Endothelial cell of umbilical vein (primary cell): Measurements from ENCODE around the gene SULT2B1. TPM values are rescaled to one million over a fixed set of nuclear protein-coding genes. Genes with fewer than 3 reads are reported as not detected.

ENCODE experiments used
- BruUV-seq: library from RNA; stranded (reverse); fragments of 400-500 nt; replicated peaks from 2 replicates; lab custom pipeline; 2021; lab: Mats Ljungman, UMichigan
- CTCF ChIA-PET: fragments of 300-600, 350-600 bp; sonication (Branson Sonifier 250); formaldehyde crosslinking; loops from one replicate; lab custom pipeline; 2021; ENCODE audit warnings: antibody characterized with exemption, inconsistent platforms; lab: Charles Lee
- POLR2A ChIA-PET: fragments of 300-600, 350-600 bp; sonication (Branson Sonifier 250); formaldehyde crosslinking; loops from one replicate; lab custom pipeline; 2021; ENCODE audit warnings: antibody characterized with exemption, inconsistent platforms; lab: Charles Lee
- DNase-seq: peaks from one replicate; pipeline ENCODE4 v3.0.0-alpha.2; 2011; ENCODE audit warnings: low read depth, low spot score
- FAIRE-seq: peaks from 2 replicates; lab custom pipeline; 2011; peaks lifted over from hg19 to GRCh38; lab: Jason Lieb, UNC
- H2AFZ ChIP-seq: 2 replicates; pipeline ENCODE4 v1.6.0; 2012; ENCODE audit warnings: low read depth, low read length, control low read depth, inconsistent platforms
- H3K27ac ChIP-seq: 2 replicates; pipeline ENCODE4 v1.5.1; 2011; ENCODE audit warnings: low read depth, mild to moderate bottlenecking, control low read depth, low read length, moderate library complexity; ENCODE audit not compliant: insufficient read depth
- H3K27me3 ChIP-seq, 2 experiments: 2 replicates each; pipeline versions ENCODE4 v1.6.0 to v1.6.1; 2011; ENCODE audit warnings: low read length in 2 of 2, mixed read lengths in 1 of 2; ENCODE audit not compliant: control insufficient read depth in 2 of 2, insufficient read depth in 2 of 2
- H3K36me3 ChIP-seq, 2 experiments: 2 replicates in 1 of 2; 3 replicates in 1 of 2; pipeline ENCODE4 v1.5.1; 2011; ENCODE audit warnings: low read length in 2 of 2, mild to moderate bottlenecking in 1 of 2, moderate library complexity in 1 of 2; ENCODE audit not compliant: control insufficient read depth in 2 of 2, insufficient read depth in 2 of 2; ENCODE audit errors: extremely low read depth in 1 of 2
- H3K4me1 ChIP-seq: 3 replicates; pipeline ENCODE4 v1.5.1; 2011; ENCODE audit warnings: mild to moderate bottlenecking, low read length; ENCODE audit not compliant: control insufficient read depth, insufficient read depth; ENCODE audit errors: extremely low read depth
- H3K4me2 ChIP-seq: 2 replicates; pipeline ENCODE4 v1.6.1; 2011; ENCODE audit warnings: low read length, control low read depth, mixed read lengths; ENCODE audit not compliant: insufficient read depth
- H3K4me3 ChIP-seq, 3 experiments: fragments of 200-600 bp in 1 of 3; sonication (generic), shearing (Covaris generic) in 1 of 3; replicated peaks in 1 of 3; 2 replicates each; pipeline ENCODE4 v1.5.1; 2011 to 2016; ENCODE audit warnings: control low read depth in 3 of 3, low read length in 3 of 3, mild to moderate bottlenecking in 2 of 3, inconsistent platforms in 1 of 3, low read depth in 1 of 3, moderate library complexity in 1 of 3; ENCODE audit not compliant: insufficient read depth in 1 of 3
- H3K79me2 ChIP-seq: 2 replicates; pipeline ENCODE4 v1.6.0; 2012; ENCODE audit warnings: low read length, inconsistent platforms; ENCODE audit not compliant: control insufficient read depth, insufficient read depth
- H3K9ac ChIP-seq: replicated peaks from 2 replicates; pipeline ENCODE3; 2011; ENCODE audit warnings: low read length, control low read depth; ENCODE audit not compliant: insufficient read depth; ENCODE audit errors: extremely low read depth
- H3K9me1 ChIP-seq: replicated peaks from 3 replicates; pipeline ENCODE4 v1.6.0; 2011; ENCODE audit warnings: mild to moderate bottlenecking, low read length; ENCODE audit not compliant: control insufficient read depth, insufficient read depth; ENCODE audit errors: extremely low read depth
- H3K9me3 ChIP-seq: replicated peaks from 2 replicates; pipeline ENCODE4 v1.5.1; 2012; ENCODE audit warnings: low read length, inconsistent platforms; ENCODE audit not compliant: control insufficient read depth, insufficient read depth
- H4K20me1 ChIP-seq: replicated peaks from 2 replicates; pipeline ENCODE3; 2011; ENCODE audit warnings: mild to moderate bottlenecking, low read length; ENCODE audit not compliant: control insufficient read depth, insufficient read depth; ENCODE audit errors: extremely low read depth
- CTCF ChIP-seq, 2 donors: IDR thresholded peaks; 1 replicate in 1 of 2; 2 replicates in 1 of 2; pipeline ENCODE4 v1.5.1; 2011; ENCODE audit warnings: low read length in 2 of 2, mild to moderate bottlenecking in 2 of 2, moderate library complexity in 2 of 2, control low read depth in 1 of 2, inconsistent platforms in 1 of 2, low read depth in 1 of 2; ENCODE audit not compliant: insufficient read depth in 1 of 2; ENCODE audit errors: extremely low read depth in 1 of 2
- EZH2 ChIP-seq: IDR thresholded peaks from 2 replicates; pipeline ENCODE4 v1.6.1; 2012; ENCODE audit warnings: borderline replicate concordance, low read depth, mild to moderate bottlenecking, moderate library complexity, low read length, inconsistent platforms; ENCODE audit not compliant: severe bottlenecking
- GATA2 ChIP-seq: IDR thresholded peaks from 2 replicates; pipeline ENCODE4 v1.7.0; 2011; ENCODE audit warnings: low read depth, mild to moderate bottlenecking, moderate library complexity, mixed read lengths, low read length; ENCODE audit not compliant: insufficient read length, insufficient read depth
- JUN ChIP-seq: IDR thresholded peaks from 2 replicates; pipeline ENCODE4 v1.6.1; 2011; ENCODE audit warnings: borderline replicate concordance, low read depth; ENCODE audit not compliant: insufficient read length, insufficient read depth
- MAX ChIP-seq: IDR thresholded peaks from 2 replicates; pipeline ENCODE4 v1.6.1; 2011; ENCODE audit not compliant: insufficient read depth, insufficient read length
- dilution Hi-C: fragments of 300-500 bp; cut with MboI; formaldehyde crosslinking; loops from one replicate; pipeline ENCODE4 v1.15.0; 2019; ENCODE audit warnings: low sequenced_read_pairs; ENCODE audit not compliant: extremely low pct_ligation_motif_present
- intact Hi-C: fragments of 100-400 bp; cut with micrococcal nuclease; formaldehyde crosslinking; loops from one replicate; pipeline ENCODE4 v1.10.0; 2022
- polyA plus RNA-seq, 4 experiments: library from polyadenylated mRNA; depleted of rRNA in 3 of 4; stranded (reverse) in 3 of 4; unstranded in 1 of 4; fragments of >200 nt; gene quantifications; 2 replicates each; pipeline versions ENCODE4 v1.2.1 to v1.2.3, GENCODE V29; 2011 to 2012; ENCODE audit warnings: missing spikeins in 1 of 4
- total RNA-seq: library from RNA; stranded (reverse); gene quantifications from 2 replicates; pipeline ENCODE4 v1.2.3, GENCODE V29; 2021

SULT2B1 gene
- total and polyA plus RNA-seq, 2 donors (not counting 3 experiments of a cell fraction or from before 2014, with no cell fraction given) = not detected

GRCh38 chr19:48608798-48609263 is 56.9 kb downstream of the SULT2B1 start:
- dilution Hi-C loops = no loop called here

More at GRCh38 chr19:48608798-48609263, 56.9 kb downstream of the SULT2B1 start:
- peak; percentile 39 to 41 for TF ChIP-seq CTCF (IDR thresholded peaks at IDR 0.05; ENCODE audit: extremely low read depth in 1 of 2, insufficient read depth in 1 of 2, low read depth in 1 of 2, low read length in 2 of 2)
- TF ChIP-seq GATA2 = no peak
- no peak for TF ChIP-seq JUN
- no peak for TF ChIP-seq MAX
- TF ChIP-seq EZH2 = no peak
- H3K36me3 ChIP-seq = no peaks in the 10 kb centered on the region
- H3K79me2 ChIP-seq = no peaks in the 10 kb centered on the region
- no peaks in the 10 kb centered on the region for H3K9me3 ChIP-seq
- intact Hi-C loops = no loop called here
- no peak overlapping the region for H3K9ac ChIP-seq
- H4K20me1 ChIP-seq = no peaks in the 10 kb centered on the region
- H3K4me2 ChIP-seq = no peak overlapping the region
- CTCF ChIA-PET = interaction anchor here (0.6 to 2.4 kb wide), 14 partner anchors 10 to 337 kb away, joined by 3 to 16 read pairs (median 5); partner anchors contain the start of genes RPL18 and SPHK2
- DNase-seq (no peak), FAIRE-seq (peak; percentile 47)
- POLR2A ChIA-PET = interaction anchor here (0.6 to 1.3 kb wide), 3 partner anchors 9 to 67 kb away, joined by 4 to 15 read pairs (median 6); partner anchors contain the start of genes RPL18 and SPHK2
- BruUV-seq = no TSS peak
- no peaks in the 10 kb centered on the region for H3K9me1 ChIP-seq
- H3K27me3 ChIP-seq = no peaks in the 10 kb centered on the region
- no peaks in the 10 kb centered on the region for H3K4me1 ChIP-seq
- H3K4me3 ChIP-seq = no peak overlapping the region
- H2AFZ ChIP-seq = peak overlapping the region; percentile 50
- H3K27ac ChIP-seq = no peak overlapping the region
